HG03045 (cell line): Measurements from ENCODE around the gene DNM1.

Source experiments
- ATAC-seq: cut with Tn5 transposase; IDR thresholded peaks from one replicate; pipeline ENCODE4 v1.9.1; 2021; ENCODE audit warnings: mild to moderate bottlenecking, moderate library complexity; ENCODE audit not compliant: unreplicated experiment

DNM1 gene

DNA sequence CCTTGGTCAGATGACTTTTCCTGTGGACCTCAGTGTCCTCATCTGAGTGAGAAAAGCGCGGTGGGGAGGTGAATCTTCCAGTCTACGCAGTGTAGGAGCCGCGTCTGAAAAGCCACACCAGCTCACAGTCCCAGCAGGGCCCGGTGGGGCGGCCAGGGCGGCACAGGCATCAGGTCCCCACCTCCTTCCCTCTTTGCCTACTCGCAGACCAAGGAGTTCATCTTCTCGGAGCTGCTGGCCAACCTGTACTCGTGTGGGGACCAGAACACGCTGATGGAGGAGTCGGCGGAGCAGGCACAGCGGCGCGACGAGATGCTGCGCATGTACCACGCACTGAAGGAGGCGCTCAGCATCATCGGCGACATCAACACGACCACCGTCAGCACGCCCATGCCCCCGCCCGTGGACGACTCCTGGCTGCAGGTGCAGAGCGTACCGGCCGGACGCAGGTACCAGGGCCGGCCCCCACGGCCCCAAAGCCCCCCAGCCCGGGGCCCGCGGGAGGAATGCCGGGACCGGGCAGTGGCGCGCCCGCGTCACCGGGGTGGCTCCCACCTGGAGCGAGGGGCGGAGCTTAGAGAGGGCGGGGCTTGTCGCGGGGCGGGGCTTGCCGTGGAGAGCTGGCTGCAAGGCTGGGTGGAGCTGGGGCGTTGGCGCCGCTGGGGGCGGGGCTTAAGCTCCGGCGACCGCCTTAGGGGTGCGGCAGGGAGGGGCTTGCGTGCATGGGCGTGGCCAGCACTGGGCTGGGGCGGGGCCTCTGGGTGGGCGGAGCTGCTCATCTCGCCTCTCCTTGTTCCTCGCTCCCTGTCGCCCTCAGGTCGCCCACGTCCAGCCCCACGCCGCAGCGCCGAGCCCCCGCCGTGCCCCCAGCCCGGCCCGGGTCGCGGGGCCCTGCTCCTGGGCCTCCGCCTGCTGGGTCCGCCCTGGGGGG, 47.0 kb downstream of the DNM1 start:
- ATAC-seq = peak; percentile 88

DNA sequence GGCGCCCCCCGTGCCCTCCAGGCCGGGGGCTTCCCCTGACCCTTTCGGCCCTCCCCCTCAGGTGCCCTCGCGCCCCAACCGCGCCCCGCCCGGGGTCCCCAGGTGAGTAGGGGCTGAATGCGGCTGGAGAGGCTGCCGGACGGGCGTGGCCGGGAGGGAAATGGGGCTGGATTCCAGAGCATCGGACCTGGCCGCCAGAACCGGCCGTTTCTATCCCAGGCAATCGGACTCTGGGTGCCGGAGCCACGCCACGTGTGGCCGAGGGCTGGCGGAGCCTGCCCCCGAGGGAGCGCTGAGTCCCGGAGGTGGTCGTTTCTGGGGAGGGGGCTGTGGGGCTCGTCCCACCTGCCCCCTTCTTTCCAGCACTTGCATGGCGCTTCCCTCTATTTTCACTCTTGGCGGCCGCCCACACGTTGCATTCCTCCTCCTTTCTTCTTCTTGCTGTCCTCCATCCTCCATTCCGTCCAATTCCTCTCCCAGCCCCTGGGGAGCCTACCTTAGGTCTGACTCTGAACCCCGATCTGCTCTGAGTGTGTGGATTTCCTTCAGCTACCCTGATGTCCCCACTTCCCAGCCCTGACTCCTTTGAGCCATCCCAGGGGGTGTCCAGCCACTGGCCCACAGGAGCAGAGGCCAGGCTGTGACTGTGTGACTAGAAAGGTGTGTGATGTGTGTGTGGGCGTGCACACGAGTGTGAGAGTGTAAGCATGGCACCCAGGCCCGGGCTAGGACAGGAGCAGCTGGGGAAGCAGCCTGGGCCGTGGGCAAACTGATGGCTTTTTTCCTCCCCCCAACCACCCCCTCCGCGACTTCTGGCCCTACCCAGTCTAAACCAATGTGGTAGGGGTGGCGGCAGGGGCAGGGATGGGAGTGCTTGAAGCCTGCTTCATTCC, 47.9 kb downstream of the DNM1 start:
- ATAC-seq = no peak

DNA sequence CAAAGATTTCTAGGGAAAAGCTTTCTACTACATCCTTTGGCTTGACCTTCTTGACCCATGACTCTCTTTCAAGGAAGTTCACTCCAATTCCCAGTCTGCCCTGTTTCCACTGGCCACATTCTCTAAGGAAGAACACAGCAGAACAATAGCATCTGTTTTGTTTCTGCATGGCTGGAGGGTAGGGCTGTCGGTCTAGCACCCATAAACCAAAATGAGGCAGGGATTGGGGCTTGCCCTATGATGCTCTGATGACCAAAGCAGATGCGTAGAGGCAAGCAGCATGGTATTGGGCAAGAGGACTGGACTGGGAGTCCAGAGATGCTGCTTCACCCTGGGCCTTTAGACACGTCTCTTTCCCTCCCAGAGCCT, 48.5 kb downstream of the DNM1 start:
- no peak for ATAC-seq

DNA sequence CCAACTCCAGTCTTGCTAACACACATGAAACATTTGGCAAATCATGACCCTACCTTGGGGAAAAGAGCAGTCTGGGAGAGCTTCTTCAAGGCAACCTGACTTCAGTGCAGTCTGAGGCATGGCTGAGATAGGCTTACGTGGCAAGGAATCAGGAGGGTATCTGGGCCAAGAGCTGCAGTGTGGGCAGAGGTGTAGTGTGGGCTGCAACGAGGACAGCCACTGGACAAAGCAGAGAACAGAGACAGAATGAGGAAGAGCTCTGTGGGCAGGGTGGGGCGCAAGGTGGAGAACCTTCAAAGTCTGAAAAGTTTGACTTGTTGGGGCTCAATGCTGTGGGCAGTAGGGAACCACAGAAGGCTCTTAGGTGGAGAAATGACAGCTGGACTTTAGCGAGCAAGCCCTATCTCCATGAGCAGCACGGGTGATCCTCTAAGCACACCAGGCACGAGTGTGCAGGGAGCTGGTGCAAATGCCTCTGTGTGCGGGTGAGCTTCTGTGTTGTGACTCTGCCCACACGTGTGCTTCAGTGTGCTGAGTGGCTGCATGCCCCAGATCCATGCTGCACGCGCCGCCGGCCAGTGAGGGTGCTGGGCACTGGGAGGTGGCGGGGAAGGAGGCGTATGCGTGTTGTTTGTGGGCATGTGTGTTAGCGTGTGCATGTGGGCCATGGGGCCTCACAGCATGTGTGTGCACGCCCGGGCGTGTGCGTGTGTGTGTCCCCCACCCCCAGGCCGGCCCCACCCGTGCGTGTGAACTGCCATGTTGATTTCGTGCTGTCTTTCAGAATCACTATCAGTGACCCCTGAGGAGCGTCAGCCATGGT, 49.3 kb downstream of the DNM1 start:
- ATAC-seq = no peak

DNA sequence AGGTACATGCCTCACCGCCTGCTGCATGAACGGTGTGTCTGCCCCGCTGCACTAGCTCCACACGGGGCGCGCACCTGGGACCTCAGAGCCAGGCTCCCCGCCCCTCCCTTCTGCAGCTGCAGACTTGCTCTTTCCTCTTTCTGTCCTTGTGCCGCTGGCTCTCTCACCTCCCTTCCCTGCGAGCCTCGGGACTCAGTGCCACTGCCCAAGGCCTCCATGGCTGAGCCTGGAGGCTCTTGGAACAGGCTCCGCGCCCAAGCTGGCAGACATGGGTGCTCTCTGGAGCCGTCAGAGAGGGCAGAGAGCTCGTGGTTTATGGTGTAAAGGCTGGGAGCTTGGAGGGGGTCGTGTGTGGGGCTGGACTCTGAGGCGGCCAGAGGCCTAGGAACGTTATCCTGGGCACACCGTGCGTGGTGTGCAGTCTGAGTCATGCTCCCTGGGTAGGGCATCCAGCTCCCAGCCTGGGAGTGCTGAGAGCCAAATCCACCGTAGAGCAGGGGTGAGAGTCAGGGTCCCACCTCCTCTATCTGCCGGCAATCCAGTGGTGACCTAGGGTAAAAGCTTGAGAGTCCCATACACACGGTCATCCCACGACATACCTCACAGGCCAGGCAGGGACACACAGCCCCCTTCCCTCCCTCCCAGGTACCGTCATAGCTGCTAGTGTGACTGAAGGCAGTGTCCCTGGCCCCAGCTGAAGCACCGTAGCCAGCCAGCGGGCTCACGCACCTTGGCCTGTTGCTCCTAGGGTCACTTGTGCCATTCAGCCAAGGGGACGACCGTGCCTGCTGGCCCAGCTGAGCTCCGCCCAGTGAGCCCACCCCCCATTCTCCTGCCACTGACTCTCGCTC, 50.2 kb downstream of the DNM1 start:
- no peak for ATAC-seq

DNA sequence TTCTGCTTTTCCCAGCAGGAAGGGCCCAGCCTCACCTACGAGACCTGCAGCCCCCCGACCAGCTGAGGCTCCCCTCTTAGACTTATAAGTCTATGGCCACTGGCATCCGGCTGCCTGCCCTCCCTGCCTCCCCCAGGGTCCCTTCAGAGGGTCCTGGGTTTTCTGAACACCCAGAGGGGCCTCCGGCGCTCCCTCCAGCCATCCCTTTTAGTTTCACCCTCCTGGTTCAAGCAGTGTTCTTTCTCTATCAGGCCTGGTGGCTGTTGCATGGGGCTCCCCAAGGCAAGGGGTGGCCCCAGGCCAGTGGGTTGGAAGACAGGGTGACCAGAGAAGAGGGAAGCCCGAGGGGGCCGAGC, 50.8 kb downstream of the DNM1 start:
- no peak for ATAC-seq

DNA sequence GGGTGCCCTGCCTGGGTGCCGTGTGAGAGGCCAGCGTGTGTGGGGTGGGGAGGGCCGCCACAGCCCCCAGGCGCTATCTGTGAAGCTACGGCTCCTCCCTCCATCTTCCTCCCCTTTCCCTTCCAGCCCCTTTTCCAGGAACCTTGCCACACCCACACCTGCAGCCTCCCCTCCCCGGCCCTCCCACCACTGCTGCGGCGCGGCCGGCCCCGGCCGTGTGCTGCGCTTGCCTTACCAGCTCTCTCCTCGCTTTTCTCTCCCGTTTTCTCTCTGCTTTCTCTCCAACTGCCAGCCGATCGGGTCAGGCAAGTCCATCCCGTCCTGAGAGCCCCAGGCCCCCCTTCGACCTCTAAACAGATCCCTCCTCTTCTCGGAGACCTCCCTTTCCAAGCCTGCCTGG, 51.2 kb downstream of the DNM1 start:
- no peak for ATAC-seq

DNA sequence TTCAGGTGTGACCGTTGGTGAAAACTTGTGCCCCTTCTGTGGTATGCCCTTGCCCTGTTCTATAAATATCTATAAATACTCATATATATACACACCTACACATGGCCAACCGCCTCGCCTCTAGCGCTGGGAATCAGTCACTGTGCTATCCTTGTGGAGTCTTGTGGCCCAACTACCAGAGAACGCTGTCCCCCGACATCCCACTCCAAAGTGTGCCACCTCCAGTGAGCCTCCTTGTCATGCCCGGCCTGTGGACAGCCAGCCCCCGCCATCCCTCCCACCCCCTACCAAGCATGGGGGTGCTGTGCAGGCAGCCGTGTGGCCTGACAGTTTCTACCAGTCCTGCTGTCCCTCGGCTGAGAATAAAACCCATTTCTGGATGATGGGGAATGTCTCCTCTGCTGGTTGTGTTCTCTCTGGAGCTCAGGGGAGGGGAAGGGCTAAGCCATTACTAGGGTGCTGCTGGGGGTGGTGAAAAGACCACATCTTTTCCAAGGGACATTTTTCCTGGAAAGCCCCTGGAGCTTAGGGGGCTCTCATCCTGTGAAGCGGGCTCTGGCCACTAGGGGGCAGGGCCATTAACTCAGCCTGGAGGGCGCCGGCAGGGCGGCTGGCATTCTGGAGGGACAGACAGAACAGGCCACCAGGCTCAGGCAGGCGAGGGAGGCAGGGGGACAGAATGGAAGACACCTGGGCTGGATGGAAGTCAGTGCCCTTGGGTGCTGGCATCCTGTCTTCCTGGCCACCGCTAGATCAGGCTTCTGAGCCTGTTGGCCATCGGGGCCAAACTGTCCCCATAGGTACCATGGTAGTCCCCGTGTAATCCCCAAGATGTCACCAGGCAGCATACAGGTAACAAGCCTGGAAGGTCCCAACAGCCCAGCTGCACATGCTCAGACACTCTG, 51.9 kb downstream of the DNM1 start:
- ATAC-seq = no peak

DNA sequence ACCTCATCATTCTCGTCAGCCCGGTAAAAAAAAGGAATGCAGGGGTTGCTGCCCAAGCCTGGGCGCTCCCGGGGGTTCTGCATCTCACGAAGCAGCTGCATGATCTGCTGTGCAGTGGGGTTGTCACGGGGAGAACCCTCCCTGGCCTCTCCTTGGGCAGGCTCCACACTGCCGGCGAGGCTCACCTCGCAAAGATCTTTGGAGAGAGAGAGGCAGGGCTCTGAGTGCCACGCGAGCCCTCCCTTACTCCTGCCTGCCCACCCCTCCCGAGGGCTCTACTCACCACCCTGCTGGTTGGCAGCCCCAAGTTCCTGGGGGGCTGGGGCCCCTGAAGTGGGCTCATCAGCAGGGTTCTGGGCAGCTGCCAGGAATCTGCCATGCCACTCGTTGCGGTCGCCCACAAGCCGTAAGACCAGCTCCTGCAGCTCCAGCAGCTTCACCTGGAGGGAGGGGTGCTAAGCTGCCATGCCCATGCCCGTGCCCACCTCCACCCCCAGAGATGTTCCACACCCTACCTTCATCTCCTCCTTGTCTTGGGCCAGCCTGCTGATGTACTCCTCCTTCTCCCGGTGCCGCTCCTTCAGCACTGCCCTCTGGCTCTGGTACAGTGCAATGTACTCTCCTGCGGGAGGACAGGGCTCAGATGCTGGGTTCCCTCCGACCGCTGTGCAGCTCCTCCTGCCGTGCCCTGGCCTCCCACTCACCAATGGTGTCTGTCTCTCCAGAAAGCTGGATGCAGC, 54.1 kb downstream of the DNM1 start:
- no peak for ATAC-seq

DNA sequence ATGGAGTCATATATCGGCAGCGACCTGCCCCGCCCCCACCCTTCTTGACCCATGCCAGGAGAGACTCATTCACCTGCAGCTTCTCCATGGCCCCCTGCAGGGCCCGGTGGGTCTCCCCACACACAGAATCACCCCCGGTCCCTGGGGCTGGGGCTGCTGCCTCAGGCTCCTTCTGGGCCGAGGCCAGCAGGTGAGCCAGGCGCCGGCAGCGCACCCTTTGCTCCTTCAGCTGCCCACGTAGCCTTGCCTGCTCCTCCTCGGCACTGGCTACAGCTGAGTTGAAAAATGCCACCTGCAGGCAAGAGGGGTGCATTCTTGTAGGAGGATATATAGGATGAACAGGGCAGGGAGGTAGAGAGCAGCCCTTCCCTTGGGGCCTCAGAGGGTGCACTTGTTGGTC, 54.7 kb downstream of the DNM1 start:
- no peak for ATAC-seq

DNA sequence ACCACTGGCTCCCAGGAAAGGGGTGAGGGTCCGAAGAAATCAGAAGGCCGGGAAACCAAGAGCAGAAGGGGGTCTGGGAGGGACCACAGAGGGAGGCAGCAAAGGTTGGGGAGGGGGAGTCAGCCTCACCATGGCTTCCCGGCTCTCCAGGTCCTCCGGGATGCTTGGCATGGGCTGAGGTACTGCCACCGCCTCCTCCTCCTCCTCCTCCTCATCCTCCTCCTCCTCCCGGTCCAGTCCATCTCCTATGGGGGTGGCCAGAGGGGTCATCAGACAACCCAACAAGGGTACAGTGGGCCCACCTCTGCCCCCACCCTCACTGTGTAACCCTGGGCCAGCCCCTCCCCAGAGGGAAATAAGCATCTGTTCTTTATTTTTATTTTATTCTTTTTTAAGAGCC, 55.1 kb downstream of the DNM1 start:
- ATAC-seq = no peak

DNA sequence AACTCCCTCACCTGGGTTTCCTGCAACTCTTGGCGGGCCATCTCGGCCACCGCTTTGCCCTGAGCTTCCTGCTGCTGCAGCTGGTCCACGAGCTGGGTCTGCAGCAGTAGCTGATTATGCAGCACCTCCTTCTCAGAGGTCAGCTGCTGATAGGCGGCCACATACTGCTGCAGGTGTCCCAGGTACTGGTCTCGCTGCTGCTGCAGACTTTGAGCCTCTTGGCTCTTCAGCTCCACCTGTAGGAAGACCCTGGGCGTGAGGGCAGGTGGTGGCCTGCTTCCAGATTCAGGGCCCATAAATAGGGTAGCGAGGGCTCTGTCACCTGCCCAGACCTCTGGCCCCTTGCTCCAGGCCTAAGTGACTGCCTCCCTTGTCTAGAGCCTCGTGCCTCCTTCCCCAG, 56.0 kb downstream of the DNM1 start:
- no peak for ATAC-seq

DNA sequence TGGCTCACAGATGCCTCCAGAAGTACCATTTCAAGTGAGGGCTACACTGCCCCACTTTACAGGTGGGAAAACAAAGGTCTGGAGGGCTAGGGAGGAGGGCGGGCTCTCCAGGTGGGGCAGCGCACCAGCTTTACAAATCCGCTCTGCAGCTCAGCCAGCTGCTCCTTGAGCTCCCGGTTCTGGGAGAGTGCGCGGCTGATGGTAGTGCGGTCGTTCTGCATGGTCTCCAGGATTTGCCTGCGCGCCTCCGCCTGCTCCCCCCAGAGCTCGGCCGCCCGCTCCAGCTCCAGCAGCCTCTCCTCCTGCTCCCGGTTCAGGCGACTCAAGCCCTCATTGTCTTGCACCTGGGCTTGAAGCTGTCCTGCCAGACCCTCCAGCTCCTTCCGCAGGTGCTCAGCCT, 57.2 kb downstream of the DNM1 start:
- ATAC-seq = no peak

DNA sequence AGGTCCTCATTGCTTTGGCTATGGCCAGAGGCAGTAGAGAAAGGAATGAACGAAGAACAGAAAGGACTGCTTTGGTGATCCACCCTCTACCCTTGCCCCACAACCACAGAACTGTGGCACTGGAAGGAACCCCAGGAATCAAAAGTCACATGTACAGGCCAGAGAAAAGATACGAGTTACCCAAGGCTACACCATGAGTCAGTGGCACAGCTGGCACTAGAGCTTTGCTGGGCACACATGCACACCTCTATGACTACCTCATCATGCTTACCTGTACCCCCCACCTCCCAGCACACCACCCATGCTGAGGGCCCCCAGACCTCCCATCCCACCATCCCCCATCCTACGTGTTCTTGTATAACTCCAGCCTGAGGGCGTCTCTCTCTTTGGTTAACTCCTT, 59.5 kb downstream of the DNM1 start:
- no peak for ATAC-seq

DNA sequence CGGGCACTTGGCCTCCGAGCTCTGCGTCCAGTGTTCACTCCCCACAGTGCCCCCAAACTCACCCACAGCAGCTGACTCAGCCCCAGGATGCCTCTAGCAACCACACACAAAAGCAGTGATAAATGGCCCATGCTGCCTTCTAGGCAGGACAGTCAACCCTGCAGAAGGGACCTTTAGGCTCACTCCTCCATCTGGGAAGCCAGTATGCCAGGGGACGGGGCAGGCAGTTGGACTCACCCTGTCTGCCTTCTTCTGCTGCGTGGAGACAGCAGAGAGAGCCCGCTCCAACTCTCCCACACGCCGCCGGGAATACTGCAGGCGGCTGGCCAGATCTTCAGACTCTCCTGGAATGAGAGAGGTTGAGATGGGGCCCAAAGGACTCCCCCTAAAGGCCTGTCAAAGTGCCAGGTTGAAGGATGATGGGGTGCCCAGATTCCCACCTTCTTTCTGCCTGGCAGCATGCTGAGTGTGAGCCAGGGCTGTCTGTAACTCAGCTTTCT, 62.2 kb downstream of the DNM1 start:
- ATAC-seq = no peak

DNA sequence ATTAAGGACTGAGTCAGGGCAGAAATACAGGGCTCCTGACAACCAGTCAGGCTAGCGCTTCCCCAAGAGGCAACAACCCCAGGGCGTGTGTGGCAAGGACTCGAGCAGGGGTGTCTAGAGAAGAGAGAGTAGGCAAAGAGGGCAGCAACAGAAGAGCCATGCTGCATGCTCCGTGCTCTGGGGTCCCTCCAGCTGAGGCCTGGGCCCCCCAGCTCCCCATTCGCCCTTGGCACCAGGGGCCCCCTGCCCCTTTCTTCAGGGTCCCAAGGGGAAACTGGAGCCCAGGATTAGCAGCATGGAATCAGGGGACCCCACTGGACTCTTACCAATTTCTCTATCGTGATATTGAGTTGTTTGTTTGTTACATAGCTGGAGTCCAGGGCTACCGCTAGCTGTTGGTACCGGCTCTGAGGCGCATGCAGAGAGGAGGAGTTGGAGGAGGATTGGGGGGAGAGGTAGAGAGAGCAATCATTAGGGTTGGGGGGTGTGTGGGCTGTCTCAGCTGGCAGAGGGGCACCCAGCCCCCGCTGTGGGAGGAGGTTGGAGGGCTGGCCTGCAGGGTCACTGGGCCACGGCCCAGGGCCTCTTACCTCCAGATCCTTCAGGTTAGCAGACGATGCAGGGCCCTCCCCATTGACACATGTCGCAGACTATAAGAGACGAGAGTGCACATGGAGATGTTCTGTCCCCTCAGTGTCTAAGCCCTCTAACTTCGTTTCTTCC, 63.9 kb downstream of the DNM1 start:
- ATAC-seq = no peak

DNA sequence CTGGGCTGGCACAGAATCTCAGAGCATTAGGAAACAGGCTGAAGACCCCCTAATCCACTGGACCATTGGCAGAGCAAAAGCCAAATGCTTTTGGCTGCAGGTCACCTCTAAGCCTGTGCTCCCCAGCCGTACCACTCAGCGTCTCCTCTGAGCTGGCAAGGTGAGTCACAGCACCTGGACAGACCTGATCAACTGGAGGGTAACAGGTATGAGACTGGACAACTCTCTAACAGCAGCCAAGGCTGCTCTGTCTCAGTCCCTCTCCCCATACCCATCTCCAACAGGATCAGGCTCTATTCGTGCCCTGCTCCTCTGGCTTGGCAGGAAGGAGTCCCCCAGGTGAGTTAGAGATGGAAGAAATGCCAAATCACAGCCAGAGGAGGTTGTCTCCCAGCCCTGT, 67.9 kb downstream of the DNM1 start:
- ATAC-seq = no peak

DNA sequence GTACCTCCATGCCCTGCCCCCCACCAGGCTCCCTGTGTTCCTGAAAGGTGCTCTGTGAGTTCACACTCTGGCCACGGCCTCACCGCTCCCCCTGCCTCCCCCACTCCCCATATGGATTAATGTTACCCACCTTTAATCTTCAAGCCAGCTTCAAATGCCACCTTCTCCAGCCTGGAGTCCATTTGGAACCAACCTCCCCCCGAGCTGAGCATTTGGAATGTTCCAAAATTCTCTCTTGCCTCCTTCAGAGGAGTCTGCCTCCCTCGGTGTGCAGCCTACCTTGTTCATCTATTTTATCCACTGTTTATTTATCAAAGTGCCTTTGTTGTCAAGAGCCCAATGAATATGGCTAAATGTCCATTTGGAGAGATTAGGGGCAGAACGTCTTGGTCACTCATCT, 68.3 kb downstream of the DNM1 start:
- no peak for ATAC-seq
